A549 (cell line): ENCODE results near the gene BNC2. TPM values are rescaled to one million over a fixed set of nuclear protein-coding genes. Genes with fewer than 3 reads are reported as not detected.

Experiments
- ATAC-seq, 2 experiments: fragments of 200-7000 bp in 1 of 2; fragments of >200 bp in 1 of 2; cut with Nextera tagmentation in 1 of 2; cut with Tn5 transposase in 1 of 2; 3 replicates each; pipeline versions ENCODE4 v1.8.0 to v1.9.1; 2018 to 2020; ENCODE audit warnings: mild to moderate bottlenecking in 1 of 2, moderate library complexity in 1 of 2
- CTCF ChIA-PET: fragments of 300-600 bp; sonication (Branson Sonifier 250); formaldehyde crosslinking; extraction: SDS; loops from one replicate; lab custom pipeline; 2021; ENCODE audit warnings: antibody characterized with exemption, inconsistent platforms; lab: Yijun Ruan, JAX
- POLR2A ChIA-PET: fragments of 350-600 bp; formaldehyde crosslinking; extraction: SDS; loops from one replicate; lab custom pipeline; 2021; ENCODE audit warnings: antibody characterized with exemption, inconsistent platforms; lab: Yijun Ruan, JAX
- DNase-seq, 2 experiments: peaks; one replicate each; pipeline versions ENCODE4 v3.0.0 to v3.0.0-alpha.2; 2011 to 2016; ENCODE audit warnings: low read depth in 1 of 2, low spot score in 1 of 2
- FAIRE-seq: peaks from 2 replicates; lab custom pipeline; 2011; peaks lifted over from hg19 to GRCh38; lab: Jason Lieb, UNC
- H3K27ac ChIP-seq, 2 experiments: fragments of >200 bp; sonication (Bioruptor Twin); formaldehyde crosslinking; 3 replicates each; pipeline ENCODE4 v1.5.1; 2016 to 2017
- H3K4me1 ChIP-seq: fragments of >200 bp; sonication (Bioruptor Twin); formaldehyde crosslinking; 3 replicates; pipeline ENCODE4 v1.6.1; 2016
- H3K4me2 ChIP-seq: fragments of >200 bp; sonication (Bioruptor Twin); formaldehyde crosslinking; 3 replicates; pipeline ENCODE4 v1.6.1; 2016
- H3K4me3 ChIP-seq: fragments of >200 bp; sonication (Bioruptor Twin); formaldehyde crosslinking; 3 replicates; pipeline ENCODE4 v1.5.1; 2016
- H3K9me3 ChIP-seq: fragments of >200 bp; sonication (Bioruptor Twin); formaldehyde crosslinking; 3 replicates; pipeline ENCODE4 v1.6.1; 2016
- ATOH8 ChIP-seq: fragments of 250-450 bp; sonication (Bioruptor Pico); IDR thresholded peaks from 2 replicates; pipeline ENCODE4 v1.5.0; 2020; ENCODE audit warnings: low read depth, mild to moderate bottlenecking, moderate library complexity
- BHLHE40 ChIP-seq: IDR thresholded peaks from 2 replicates; pipeline ENCODE4 v1.6.1; 2012; ENCODE audit warnings: low read depth, low read length, inconsistent platforms
- CBX2 ChIP-seq: fragments of 200-600 bp; sonication (generic); IDR thresholded peaks from 2 replicates; pipeline ENCODE4 v1.6.1; 2016; ENCODE audit warnings: low read depth, mild to moderate bottlenecking, borderline replicate concordance
- CBX8 ChIP-seq: fragments of 200-600 bp; sonication (generic); IDR thresholded peaks from 2 replicates; pipeline ENCODE4 v1.6.1; 2016
- CHD2 ChIP-seq: fragments of 150-350 bp; IDR thresholded peaks from 2 replicates; pipeline ENCODE4 v1.6.1; 2014; ENCODE audit warnings: low read length; ENCODE audit not compliant: partially characterized antibody
- EHF ChIP-seq: fragments of 250-450 bp; sonication (Bioruptor Pico); IDR thresholded peaks from 2 replicates; pipeline ENCODE4 v1.5.0; 2020; ENCODE audit warnings: mild to moderate bottlenecking
- ELK1 ChIP-seq: fragments of 150-350 bp; IDR thresholded peaks from 2 replicates; pipeline ENCODE4 v1.6.1; 2014; ENCODE audit warnings: low read depth, mild to moderate bottlenecking, low read length
- ESRRA ChIP-seq: fragments of 150-350 bp; IDR thresholded peaks from 2 replicates; pipeline ENCODE4 v1.6.1; 2014; ENCODE audit warnings: mild to moderate bottlenecking, low read length, borderline replicate concordance
- FOSB ChIP-seq: fragments of 250-450 bp; sonication (Bioruptor Pico); IDR thresholded peaks from 2 replicates; pipeline ENCODE4 v1.5.0; 2020; ENCODE audit warnings: mild to moderate bottlenecking, moderate library complexity
- GATA3 ChIP-seq: IDR thresholded peaks from 2 replicates; pipeline ENCODE4 v1.6.1; 2012; ENCODE audit warnings: borderline replicate concordance
- HMGXB4 ChIP-seq: fragments of 250-450 bp; sonication (Bioruptor Pico); IDR thresholded peaks from 2 replicates; pipeline ENCODE4 v1.5.0; 2021; ENCODE audit warnings: mild to moderate bottlenecking, moderate library complexity, borderline replicate concordance
- HOXB5 ChIP-seq: fragments of 250-450 bp; sonication (Bioruptor Pico); IDR thresholded peaks from 2 replicates; pipeline ENCODE4 v1.5.0; 2020; ENCODE audit warnings: mild to moderate bottlenecking, moderate library complexity
- JUN ChIP-seq, 2 experiments: fragments of >200 bp; sonication (Bioruptor Twin); formaldehyde crosslinking; IDR thresholded peaks; 2 replicates in 1 of 2; 3 replicates in 1 of 2; pipeline ENCODE4 v1.6.1; 2016 to 2017
- JUNB ChIP-seq: fragments of >200 bp; sonication (Bioruptor Twin); formaldehyde crosslinking; IDR thresholded peaks from 2 replicates; pipeline ENCODE4 v1.6.1; 2016
- MAFK ChIP-seq: fragments of 450-650 bp; IDR thresholded peaks from 2 replicates; pipeline ENCODE4 v1.6.1; 2014; ENCODE audit not compliant: partially characterized antibody
- MAX ChIP-seq: IDR thresholded peaks from 2 replicates; pipeline ENCODE4 v1.6.1; 2012
- MAZ ChIP-seq: fragments of 150-350 bp; IDR thresholded peaks from 2 replicates; pipeline ENCODE4 v1.6.1; 2014; ENCODE audit warnings: antibody characterized with exemption, low read depth, low read length, borderline replicate concordance
- MYC ChIP-seq: IDR thresholded peaks from 2 replicates; pipeline ENCODE4 v1.6.1; 2012; ENCODE audit warnings: mild to moderate bottlenecking, inconsistent platforms, low read length, improper control_type of control experiment, borderline replicate concordance
- NFE2L2 ChIP-seq: fragments of 150-350 bp; conservative IDR thresholded peaks from 2 replicates; pipeline ENCODE4 v1.6.1; 2014; ENCODE audit warnings: low read length
- NPAS2 ChIP-seq: fragments of 250-450 bp; sonication (Bioruptor Pico); IDR thresholded peaks from 2 replicates; pipeline ENCODE4 v1.8.0; 2022; ENCODE audit warnings: mild to moderate bottlenecking, moderate library complexity, borderline replicate concordance
- PBX3 ChIP-seq: IDR thresholded peaks from 2 replicates; pipeline ENCODE4 v1.6.1; 2012
- POLR2AphosphoS2 ChIP-seq: conservative IDR thresholded peaks from 2 replicates; pipeline ENCODE4 v1.6.1; 2012; ENCODE audit warnings: low read length, improper control_type of control experiment, inconsistent platforms
- RARB ChIP-seq: fragments of 250-450 bp; sonication (Bioruptor Pico); IDR thresholded peaks from 2 replicates; pipeline ENCODE4 v1.8.0; 2021; ENCODE audit warnings: mild to moderate bottlenecking, moderate library complexity
- RNF2 ChIP-seq: fragments of 200-600 bp; sonication (generic); IDR thresholded peaks from 2 replicates; pipeline ENCODE4 v1.6.1; 2016; ENCODE audit warnings: low read depth, mild to moderate bottlenecking, antibody characterized with exemption, moderate library complexity, borderline replicate concordance
- ZNF302 ChIP-seq: fragments of 250-450 bp; sonication (Bioruptor Pico); IDR thresholded peaks from 2 replicates; pipeline ENCODE4 v1.9.0; 2021; ENCODE audit warnings: inconsistent platforms, mild to moderate bottlenecking, moderate library complexity
- WGBS: methylation state at CpG from one replicate; pipeline ENCODE4 v1.1.6; 2017; ENCODE audit errors: missing lambda C conversion rate; 5-methylcytosine and 5-hydroxymethylcytosine counted together
- polyA plus RNA-seq, 4 experiments: library from polyadenylated mRNA; depleted of rRNA in 3 of 4; stranded (reverse); fragments of >200 nt; fragmentation: RNase III in 1 of 4; extraction: RNeasy Plus Mini Kit Qiagen cat#74134 plus additional on column Dnase treatment in 1 of 4; gene quantifications; 2 replicates in 3 of 4; 3 replicates in 1 of 4; pipeline ENCODE4 v1.2.3, GENCODE V29; 2011 to 2017
- TF ChIP-seq, protein P1 (sequence below): fragments of >200 bp; sonication (Bioruptor Twin); formaldehyde crosslinking; IDR thresholded peaks from 2 replicates; pipeline ENCODE4 v1.6.1; 2016

Gene BNC2
- polyA plus RNA-seq, 2 of the 4 experiments (the other 2 are of a cell fraction), result 6.2 to 7.5 TPM

GRCh38 chr9:16595227-16595626 lies 275.2 kb downstream of the BNC2 start:
- ATAC-seq, result no peak
- POLR2A ChIA-PET, result no interaction called here
- no peak for DNase-seq
- no peak overlapping the region for H3K27ac ChIP-seq
- H3K4me1 ChIP-seq, result peaks cover 14% of the 10 kb centered on the region
- FAIRE-seq, result no peak
- H3K4me3 ChIP-seq, result no peak overlapping the region
- WGBS, result 94% methylated on average over 2 of the region's 2 CpGs
- H3K9me3 ChIP-seq, result no peaks in the 10 kb centered on the region
- H3K4me2 ChIP-seq, result no peak overlapping the region
- CTCF ChIA-PET, result no interaction called here
- TF ChIP-seq, protein P1, sequence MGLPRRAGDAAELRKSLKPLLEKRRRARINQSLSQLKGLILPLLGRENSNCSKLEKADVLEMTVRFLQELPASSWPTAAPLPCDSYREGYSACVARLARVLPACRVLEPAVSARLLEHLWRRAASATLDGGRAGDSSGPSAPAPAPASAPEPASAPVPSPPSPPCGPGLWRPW, result no peak
- TF ChIP-seq ESRRA (no peak), MAX (no peak), NPAS2 (CRISPR knock-in tag) (no peak), HOXB5 (no peak), MAZ (no peak), HMGXB4 (CRISPR knock-in tag) (no peak), ELK1 (no peak), BHLHE40 (no peak), RARB (CRISPR knock-in tag) (no peak), MAFK (no peak), ZNF302 (no peak)

GRCh38 chr9:16594787-16595186 lies 275.7 kb downstream of the BNC2 start:
- Histone ChIP-seq H3K27ac (no peak overlapping the region), H3K4me3 (no peak overlapping the region), H3K9me3 (no peaks in the 10 kb centered on the region), H3K4me1 (peaks cover 14% of the 10 kb centered on the region)
- ATAC-seq (no peak), DNase-seq (no peak)
- POLR2A ChIA-PET, result no interaction called here
- TF ChIP-seq MAX, result no peak
- TF ChIP-seq MAFK, result peak; percentile 88
- TF ChIP-seq, all 56 proteins: peak for 1
- FAIRE-seq, result no peak
- no peak overlapping the region for H3K4me2 ChIP-seq
- CTCF ChIA-PET, result interaction anchor here (1.1 kb wide), 1 partner anchor 10 kb away, joined by 3 read pairs; no protein-coding TSS in a partner anchor

DNA sequence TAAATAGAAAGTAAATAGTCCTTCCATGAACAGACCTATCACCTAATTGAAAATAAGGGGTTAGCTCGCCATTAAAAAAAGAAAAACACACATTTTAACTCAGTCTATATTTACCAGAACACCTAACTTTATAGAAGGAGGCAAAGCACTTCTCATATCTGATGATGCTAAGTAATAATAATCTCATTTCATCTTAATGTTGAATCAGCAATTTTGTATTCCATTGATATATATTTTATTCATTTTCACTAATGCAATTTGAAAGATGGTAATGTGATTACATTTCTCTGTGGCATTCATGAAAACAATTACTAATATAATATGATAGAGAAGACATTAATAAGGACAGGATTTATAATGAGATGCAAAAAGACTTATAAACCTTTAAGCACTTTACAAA lies 276.7 kb downstream of the BNC2 start:
- H3K4me3 ChIP-seq, result no peak overlapping the region
- no peak for TF ChIP-seq NFE2L2
- TF ChIP-seq MAFK, result peak; percentile 95
- H3K4me2 ChIP-seq, result no peak overlapping the region
- whole genome bisulfite sequencing, result 83% methylated on average over 1 of the region's 1 CpG
- H3K27ac ChIP-seq, result no peak overlapping the region
- peaks cover 14% of the 10 kb centered on the region for H3K4me1 ChIP-seq
- H3K9me3 ChIP-seq, result no peaks in the 10 kb centered on the region
- POLR2A ChIA-PET, result no interaction called here
- FAIRE-seq, result no peak
- no peak for ATAC-seq
- DNase-seq, result no peak
- CTCF ChIA-PET, result interaction anchor here (1.1 kb wide), 1 partner anchor 9 kb away, joined by 3 read pairs; no protein-coding TSS in a partner anchor

- ChIA-PET CTCF (interaction anchor here (1.0 to 1.1 kb wide), 2 partner anchors 15 to 49 kb away, joined by 3 to 6 read pairs; no protein-coding TSS in a partner anchor), POLR2A (no interaction called here)
- Histone ChIP-seq H3K4me3 (no peak overlapping the region), H3K4me1 (peaks cover under 1% of the 10 kb centered on the region; the same call in 1 of the 3 replicates), H3K9me3 (no peaks in the 10 kb centered on the region), H3K4me2 (no peak overlapping the region), H3K27ac (no peak overlapping the region)
- ATAC-seq (no peak), DNase-seq (no peak), FAIRE-seq (peak; percentile 46)
- WGBS, result 60% methylated on average over 5 of the region's 5 CpGs
- TF ChIP-seq CBX8 (no peak), ATOH8 (CRISPR knock-in tag) (no peak), PBX3 (no peak), CBX2 (no peak), MYC (no peak), MAZ (no peak), EHF (CRISPR knock-in tag) (no peak), JUNB (no peak), RNF2 (no peak), RARB (CRISPR knock-in tag) (no peak), POLR2AphosphoS2 (no peak), FOSB (CRISPR knock-in tag) (no peak), CHD2 (no peak), GATA3 (no peak), JUN (IDR thresholded peaks at IDR 0.05) (no peak)
Measured at GRCh38 chr9:16591092-16591491, 279.4 kb downstream of the BNC2 start.
